Ovary (tissue), 3 donors: ENCODE data around the gene TBX3.

Source experiments
- POLR2A ChIP-seq: fragments of 450-650 bp; IDR thresholded peaks from one replicate; pipeline ENCODE4 v1.6.1; 2017; ENCODE audit warnings: antibody characterized with exemption, mild to moderate bottlenecking, moderate library complexity
- TF ChIP-seq, protein P1 (sequence below), 3 donors: fragments of 450-650 bp in 2 of 3; fragments of 200-600 bp in 1 of 3; IDR thresholded peaks; one replicate each; pipeline versions ENCODE4 v1.5.1 to v1.8.0; 2016 to 2022; ENCODE audit warnings: antibody characterized with exemption in 3 of 3, mild to moderate bottlenecking in 1 of 3
- donor health status: DM: no; HTN: no; CAD: no.

DNA sequence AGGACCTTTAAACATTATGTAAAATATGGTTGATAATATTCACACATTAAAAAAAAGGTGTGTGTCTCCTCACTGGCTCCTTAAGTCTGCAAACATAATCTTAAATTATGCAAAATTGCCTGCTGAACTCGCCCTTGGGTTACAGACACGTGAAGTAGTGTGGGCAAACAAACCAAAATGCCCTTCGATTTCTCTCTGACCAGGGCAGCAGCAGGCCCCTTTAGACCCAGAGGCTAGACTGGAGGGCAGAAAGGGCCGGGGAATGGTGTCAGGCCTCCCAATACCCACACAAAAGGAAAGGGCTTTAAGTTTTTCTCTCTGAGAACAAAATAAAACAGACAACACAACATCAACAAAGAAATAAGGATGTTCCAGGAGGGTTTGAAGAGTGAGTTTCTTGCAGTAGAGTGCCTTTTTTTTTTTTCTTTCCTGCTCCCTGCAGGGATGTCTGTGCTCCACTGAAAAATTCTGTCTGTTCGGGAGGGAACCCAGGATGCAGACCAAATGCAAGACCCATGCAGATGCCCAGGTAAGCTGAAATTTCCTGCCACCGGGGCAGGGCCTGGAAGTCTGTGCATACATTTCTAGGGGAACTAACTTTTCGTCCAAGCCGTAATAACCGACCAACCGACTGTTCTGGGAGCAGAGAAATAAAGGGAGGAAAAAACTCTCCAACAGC, 1.7 kb downstream of the TBX3 start:
- TF ChIP-seq, protein P1, sequence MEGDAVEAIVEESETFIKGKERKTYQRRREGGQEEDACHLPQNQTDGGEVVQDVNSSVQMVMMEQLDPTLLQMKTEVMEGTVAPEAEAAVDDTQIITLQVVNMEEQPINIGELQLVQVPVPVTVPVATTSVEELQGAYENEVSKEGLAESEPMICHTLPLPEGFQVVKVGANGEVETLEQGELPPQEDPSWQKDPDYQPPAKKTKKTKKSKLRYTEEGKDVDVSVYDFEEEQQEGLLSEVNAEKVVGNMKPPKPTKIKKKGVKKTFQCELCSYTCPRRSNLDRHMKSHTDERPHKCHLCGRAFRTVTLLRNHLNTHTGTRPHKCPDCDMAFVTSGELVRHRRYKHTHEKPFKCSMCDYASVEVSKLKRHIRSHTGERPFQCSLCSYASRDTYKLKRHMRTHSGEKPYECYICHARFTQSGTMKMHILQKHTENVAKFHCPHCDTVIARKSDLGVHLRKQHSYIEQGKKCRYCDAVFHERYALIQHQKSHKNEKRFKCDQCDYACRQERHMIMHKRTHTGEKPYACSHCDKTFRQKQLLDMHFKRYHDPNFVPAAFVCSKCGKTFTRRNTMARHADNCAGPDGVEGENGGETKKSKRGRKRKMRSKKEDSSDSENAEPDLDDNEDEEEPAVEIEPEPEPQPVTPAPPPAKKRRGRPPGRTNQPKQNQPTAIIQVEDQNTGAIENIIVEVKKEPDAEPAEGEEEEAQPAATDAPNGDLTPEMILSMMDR (IDR thresholded peaks at IDR 0.05) = no peak
- TF ChIP-seq POLR2A = no peak
